ENCODE measurements around the gene ADSL. TPM values are rescaled to one million over a fixed set of nuclear protein-coding genes. Genes with fewer than 3 reads are reported as not detected.

ADSL gene
- total and polyA plus RNA-seq, 8 donors = 18.9 to 35.7 (median 25.1) TPM

DNA sequence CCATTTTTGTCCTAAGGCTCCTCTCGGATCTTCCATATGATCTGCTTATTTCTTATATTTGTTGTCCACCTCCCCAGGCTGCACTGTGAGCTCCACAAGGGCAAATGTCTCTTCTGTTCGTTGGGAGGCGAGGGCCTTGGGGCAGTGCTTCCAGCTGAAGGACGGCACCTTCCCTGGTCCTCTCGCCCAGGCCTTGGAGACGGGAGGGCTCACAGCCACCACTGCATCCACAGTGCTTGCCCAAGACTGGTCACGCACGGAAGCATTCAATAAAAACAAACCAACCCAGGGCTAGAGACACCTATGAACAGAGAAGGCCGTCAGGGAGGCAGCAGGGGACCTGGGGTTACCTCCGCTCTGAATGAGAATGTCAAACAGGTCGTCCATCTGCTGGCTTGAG lies 70.3 kb downstream of the ADSL start:
- no peak for DNase-seq

DNA sequence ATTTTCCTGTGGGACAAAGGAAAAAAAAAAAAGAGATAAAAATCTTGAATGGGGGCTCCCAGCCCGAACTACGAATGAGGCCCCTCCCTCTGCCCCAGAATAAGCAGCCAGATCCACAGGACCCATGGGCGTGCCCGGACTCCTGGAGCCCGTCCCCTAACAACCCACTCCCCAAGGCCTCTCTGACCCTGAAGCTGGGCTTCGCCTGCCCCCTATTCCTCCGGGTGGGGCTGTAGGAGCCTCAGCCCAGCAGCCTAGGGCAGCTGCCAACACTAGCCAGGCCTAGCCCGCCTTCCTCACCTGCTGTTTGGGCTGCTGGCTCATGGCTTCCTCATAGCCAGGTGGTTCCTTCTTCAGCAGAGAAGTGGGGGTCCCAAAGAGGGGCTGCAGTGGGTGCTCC lies 70.7 kb downstream of the ADSL start:
- Histone ChIP-seq H3K4me3 (no peak overlapping the region), H3K9me3 (no peaks in the 10 kb centered on the region), H3K27me3 (no peaks in the 10 kb centered on the region), H3K36me3 (peaks cover 11 to 37% (median 24%) of the 10 kb centered on the region in 3 donors), H3K27ac (no peak overlapping the region), H3K4me1 (no peaks in the 10 kb centered on the region)
- intact Hi-C loops (cut with DNase I) = no loop called here
- no peak for ATAC-seq
- FAIRE-seq = no peak
- DNase-seq = no peak
- WGBS, 2 donors = 97% methylated on average over 8 of the region's 8 CpGs
- TF ChIP-seq, protein P1, sequence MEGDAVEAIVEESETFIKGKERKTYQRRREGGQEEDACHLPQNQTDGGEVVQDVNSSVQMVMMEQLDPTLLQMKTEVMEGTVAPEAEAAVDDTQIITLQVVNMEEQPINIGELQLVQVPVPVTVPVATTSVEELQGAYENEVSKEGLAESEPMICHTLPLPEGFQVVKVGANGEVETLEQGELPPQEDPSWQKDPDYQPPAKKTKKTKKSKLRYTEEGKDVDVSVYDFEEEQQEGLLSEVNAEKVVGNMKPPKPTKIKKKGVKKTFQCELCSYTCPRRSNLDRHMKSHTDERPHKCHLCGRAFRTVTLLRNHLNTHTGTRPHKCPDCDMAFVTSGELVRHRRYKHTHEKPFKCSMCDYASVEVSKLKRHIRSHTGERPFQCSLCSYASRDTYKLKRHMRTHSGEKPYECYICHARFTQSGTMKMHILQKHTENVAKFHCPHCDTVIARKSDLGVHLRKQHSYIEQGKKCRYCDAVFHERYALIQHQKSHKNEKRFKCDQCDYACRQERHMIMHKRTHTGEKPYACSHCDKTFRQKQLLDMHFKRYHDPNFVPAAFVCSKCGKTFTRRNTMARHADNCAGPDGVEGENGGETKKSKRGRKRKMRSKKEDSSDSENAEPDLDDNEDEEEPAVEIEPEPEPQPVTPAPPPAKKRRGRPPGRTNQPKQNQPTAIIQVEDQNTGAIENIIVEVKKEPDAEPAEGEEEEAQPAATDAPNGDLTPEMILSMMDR (IDR thresholded peaks at IDR 0.05) = no peak

More for the DNA sequence above, 70.3 kb downstream of the ADSL start:
- no peaks in the 10 kb centered on the region for H3K4me1 ChIP-seq
- H3K9me3 ChIP-seq = no peaks in the 10 kb centered on the region
- TF ChIP-seq, protein P1 (IDR thresholded peaks at IDR 0.05) = no peak
- no peak for FAIRE-seq
- H3K36me3 ChIP-seq = peaks cover 11 to 37% (median 24%) of the 10 kb centered on the region in 3 donors
- WGBS, 2 donors = 92 to 93% methylated on average over 11 of the region's 11 CpGs
- intact Hi-C loops (cut with DNase I) = no loop called here
- no peaks in the 10 kb centered on the region for H3K27me3 ChIP-seq
- H3K27ac ChIP-seq = no peak overlapping the region
- no peak overlapping the region for H3K4me3 ChIP-seq
- ATAC-seq = no peak

DNA sequence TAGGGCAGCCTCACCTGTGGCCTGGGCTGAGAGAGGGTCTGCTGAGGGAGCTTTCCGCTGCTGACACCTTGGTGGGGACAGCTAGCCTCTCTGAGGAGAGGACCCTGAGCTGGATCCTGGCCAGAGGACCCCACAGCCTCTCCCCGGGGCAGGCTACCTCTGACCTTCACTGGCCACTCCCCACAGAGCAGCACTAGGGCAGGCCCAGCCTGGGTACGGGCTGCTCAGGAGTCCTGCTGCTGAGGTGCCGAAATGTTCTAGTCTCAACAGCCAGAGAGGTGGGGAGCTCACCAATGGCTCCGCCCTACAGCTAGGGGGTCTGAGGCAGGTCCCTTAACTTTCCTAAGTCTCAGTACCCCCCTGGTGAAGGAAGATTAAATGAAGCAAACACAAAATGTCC lies 71.6 kb downstream of the ADSL start:
- DNase-seq (no peak), ATAC-seq (no peak)

DNA sequence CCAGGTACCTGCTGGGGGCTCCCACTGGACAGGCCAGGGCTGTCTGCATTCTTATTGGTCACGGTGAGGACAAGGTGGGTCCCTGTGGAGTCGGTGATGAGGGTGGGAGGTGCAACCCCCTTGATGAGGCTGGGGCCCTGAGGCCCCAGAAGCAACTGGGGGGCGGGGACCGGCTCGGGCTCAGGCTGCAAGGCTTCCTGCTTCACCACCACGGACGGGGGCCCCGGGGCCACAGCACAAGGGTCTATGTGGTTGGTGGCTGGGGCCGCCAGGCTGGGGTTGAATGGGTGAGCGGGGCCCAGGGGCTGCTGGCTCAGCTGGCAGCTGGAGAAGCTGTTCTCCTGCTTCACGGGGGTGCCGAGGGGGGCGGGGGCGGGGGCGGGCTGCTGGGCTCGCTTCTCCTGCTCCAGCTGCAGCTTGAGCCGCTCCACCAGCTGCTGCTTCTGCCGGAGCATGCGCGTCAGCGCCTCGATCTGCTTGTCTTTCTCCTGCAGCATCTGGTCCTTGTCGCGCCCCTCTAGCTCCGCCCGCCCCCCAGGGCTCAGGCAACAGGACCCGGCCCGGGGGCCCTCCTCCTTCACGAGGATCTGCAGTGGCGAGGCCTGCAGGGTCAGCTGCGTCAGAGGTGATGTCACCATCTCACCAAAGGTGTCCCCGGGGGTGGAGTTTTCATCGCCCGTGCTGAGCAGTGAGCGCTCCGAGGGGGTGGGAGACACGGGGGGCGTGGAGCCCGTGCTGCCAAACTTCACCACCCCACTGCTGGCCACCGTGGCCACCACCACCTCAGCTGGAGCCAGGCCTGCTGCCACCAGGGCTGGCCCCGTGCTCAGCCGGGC lies 72.3 kb downstream of the ADSL start:
- intact Hi-C loops (cut with DNase I) = no loop called here
- Histone ChIP-seq H3K36me3 (peaks cover 11 to 47% (median 24%) of the 10 kb centered on the region in 3 donors), H3K4me3 (no peak overlapping the region), H3K4me1 (no peaks in the 10 kb centered on the region), H3K27ac (no peak overlapping the region), H3K9me3 (no peaks in the 10 kb centered on the region), H3K27me3 (no peaks in the 10 kb centered on the region)
- DNase-seq (peak in 2 of 6 donors; percentile 43 to 74), FAIRE-seq (no peak), ATAC-seq (no peak)
- WGBS, 2 donors = 88 to 93% methylated on average over 39 to 42 of the region's 42 CpGs
- TF ChIP-seq, protein P1 (IDR thresholded peaks at IDR 0.05) = no peak

More for the DNA sequence above, 71.6 kb downstream of the ADSL start:
- intact Hi-C loops (cut with DNase I) = no loop called here
- Histone ChIP-seq H3K27me3 (no peaks in the 10 kb centered on the region), H3K27ac (no peak overlapping the region), H3K9me3 (no peaks in the 10 kb centered on the region), H3K4me3 (no peak overlapping the region), H3K36me3 (peaks cover 11 to 43% (median 24%) of the 10 kb centered on the region in 3 donors), H3K4me1 (no peaks in the 10 kb centered on the region)
- 96 to 98% methylated on average over 5 of the region's 5 CpGs for WGBS, 2 donors
- no peak for FAIRE-seq
- TF ChIP-seq, protein P1 (IDR thresholded peaks at IDR 0.05) = no peak

DNA sequence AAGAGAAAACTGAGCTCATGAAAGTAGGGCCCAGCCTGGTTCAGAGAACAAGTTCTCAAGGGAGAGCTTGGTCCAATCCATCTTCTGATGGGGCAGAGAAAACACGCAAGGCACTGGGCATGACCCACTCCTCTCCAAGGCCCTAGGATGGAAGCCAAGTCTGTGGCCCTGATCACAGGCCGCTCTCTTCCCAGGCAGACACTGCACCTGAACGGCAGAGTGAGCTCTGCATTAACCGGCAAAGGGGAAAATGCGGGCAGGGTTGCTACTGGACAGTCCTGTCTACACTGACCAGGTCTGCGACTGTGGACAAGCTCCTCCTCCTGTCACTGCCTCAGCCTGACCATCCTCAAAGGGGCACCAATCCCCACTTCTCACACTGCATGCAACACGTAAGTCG lies 73.4 kb downstream of the ADSL start:
- Histone ChIP-seq H3K27me3 (no peaks in the 10 kb centered on the region), H3K4me1 (no peaks in the 10 kb centered on the region), H3K27ac (no peak overlapping the region), H3K36me3 (peaks cover 11 to 47% (median 24%) of the 10 kb centered on the region in 3 donors), H3K4me3 (no peak overlapping the region), H3K9me3 (no peaks in the 10 kb centered on the region)
- TF ChIP-seq, protein P1 (IDR thresholded peaks at IDR 0.05) = no peak
- intact Hi-C loops (cut with DNase I) = no loop called here
- WGBS, 2 donors = 77 to 78% methylated on average over 8 of the region's 8 CpGs
- DNase-seq (no peak), FAIRE-seq (no peak), ATAC-seq (no peak)

Measured in pancreas (tissue), 10 donors.